GM12873 (cell line): ENCODE data around the gene ROCK1.

ENCODE experiments used
- TF ChIP-seq, protein P1 (sequence below): IDR thresholded peaks from 2 replicates; pipeline ENCODE4 v1.5.1; 2012; ENCODE audit warnings: low read depth, mild to moderate bottlenecking, moderate library complexity, low read length, control low read depth; ENCODE audit not compliant: insufficient read depth; ENCODE audit errors: missing control alignments

Gene ROCK1

DNA sequence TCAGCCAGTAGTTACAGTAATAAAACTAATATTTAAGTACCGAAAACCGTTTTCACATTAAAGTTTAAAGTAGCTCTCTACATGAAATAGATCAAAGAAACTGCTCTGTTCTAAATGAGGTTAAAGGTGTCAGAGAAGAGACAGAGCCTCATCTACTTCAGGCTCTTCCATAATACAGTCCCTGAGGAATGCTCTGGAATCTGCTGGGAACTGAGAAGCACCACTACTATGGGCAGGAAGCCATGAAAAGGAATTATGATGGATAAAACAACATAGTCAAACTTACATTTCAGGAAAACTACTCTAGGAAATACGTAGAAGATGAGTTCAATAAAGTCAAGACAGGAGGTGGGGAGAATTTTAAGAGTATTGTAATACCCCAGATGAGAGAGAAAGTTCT is 60.0 kb downstream of the ROCK1 start:
- TF ChIP-seq, protein P1, sequence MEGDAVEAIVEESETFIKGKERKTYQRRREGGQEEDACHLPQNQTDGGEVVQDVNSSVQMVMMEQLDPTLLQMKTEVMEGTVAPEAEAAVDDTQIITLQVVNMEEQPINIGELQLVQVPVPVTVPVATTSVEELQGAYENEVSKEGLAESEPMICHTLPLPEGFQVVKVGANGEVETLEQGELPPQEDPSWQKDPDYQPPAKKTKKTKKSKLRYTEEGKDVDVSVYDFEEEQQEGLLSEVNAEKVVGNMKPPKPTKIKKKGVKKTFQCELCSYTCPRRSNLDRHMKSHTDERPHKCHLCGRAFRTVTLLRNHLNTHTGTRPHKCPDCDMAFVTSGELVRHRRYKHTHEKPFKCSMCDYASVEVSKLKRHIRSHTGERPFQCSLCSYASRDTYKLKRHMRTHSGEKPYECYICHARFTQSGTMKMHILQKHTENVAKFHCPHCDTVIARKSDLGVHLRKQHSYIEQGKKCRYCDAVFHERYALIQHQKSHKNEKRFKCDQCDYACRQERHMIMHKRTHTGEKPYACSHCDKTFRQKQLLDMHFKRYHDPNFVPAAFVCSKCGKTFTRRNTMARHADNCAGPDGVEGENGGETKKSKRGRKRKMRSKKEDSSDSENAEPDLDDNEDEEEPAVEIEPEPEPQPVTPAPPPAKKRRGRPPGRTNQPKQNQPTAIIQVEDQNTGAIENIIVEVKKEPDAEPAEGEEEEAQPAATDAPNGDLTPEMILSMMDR = no peak

DNA sequence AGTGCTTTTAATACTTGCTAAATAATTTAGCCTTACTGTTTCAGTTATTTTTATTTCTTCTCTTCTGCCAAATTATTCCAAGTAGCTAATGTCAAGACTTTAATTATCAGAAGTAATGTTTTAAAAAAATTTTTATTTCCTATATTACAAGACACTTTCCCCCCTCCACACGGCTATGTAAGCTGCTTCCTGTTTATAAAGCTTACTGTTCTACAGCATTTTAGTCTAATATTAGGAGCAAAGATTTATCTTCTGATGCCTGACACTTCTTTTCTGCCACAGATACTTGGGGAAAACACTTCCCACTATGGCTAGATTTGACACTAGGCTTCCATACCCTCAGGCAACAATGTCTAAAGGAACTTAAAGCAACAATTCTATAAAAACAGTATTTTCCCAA is 62.3 kb downstream of the ROCK1 start:
- TF ChIP-seq, protein P1 = no peak

DNA sequence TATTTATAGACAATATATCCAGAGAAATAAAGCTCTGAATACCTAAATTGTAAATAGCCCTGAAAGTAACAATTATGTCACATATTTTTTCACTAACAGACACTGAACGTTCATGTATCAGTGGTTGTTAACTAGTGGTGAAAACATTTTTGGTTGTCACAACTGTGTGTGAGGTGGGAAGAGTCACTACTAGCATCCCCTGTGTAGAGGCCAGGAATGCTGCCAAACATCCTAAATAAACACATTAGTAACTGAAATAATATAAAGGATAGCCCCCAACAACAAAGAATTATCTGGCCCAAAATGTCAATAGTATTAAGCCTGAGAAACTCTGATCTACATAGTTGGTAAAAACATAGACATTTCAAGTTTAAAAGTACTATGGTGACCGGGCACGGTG is 64.5 kb downstream of the ROCK1 start:
- TF ChIP-seq, protein P1 = no peak

DNA sequence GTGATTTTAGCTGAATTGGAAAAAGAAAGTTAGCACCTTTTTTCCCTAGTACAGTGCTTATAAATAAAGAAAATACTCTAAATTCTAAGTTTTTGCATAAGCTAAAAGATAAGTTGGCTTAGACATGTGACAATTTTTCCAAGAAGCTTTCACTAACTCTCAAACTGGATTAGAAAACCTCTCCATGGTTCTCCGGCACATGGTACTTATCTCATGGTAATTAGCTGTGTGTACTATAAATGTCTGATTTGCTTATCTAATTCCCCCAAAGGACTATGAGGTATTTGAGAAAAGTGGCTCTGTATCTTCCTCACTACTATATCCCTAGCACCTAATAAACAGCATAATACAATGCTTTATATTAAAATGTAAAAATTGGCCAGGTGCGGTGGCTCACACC is 71.1 kb downstream of the ROCK1 start:
- TF ChIP-seq, protein P1 = no peak

DNA sequence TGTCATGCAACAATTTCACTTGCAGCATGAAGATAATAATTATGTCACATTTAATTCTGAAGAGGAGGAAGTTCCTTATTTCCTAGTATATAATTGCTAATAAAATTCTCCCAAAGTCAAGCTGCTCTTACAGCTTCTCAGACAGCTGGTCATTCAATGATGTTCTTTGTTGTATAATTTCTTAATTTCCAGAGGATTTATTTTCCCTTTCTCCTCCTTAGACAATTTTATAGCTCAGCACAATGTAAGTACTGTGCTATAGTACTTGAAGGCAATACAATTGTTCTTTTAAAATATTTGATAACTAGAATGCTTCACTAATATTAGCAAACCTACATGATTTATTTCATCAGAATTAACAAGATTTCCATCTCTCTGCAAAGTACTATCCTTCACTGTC is 73.4 kb downstream of the ROCK1 start:
- TF ChIP-seq, protein P1 = no peak

DNA sequence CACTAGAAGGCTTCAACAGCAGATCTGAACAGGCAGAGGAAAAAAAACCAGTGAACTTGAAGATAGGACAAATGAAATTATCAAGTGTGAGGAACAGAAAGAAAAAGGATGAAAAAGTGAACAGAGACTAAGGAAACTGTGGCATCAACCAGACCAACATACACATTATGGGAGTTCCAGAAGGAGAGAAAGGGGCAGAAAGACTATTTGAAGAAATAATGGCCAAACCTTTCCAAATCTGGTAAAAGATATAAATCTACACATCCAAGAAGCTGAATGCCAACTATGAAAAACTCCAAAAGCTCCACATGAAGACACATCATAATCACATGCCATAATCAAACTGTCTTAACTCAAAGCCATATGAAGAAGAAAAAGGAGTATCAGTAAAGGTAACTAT is 79.8 kb downstream of the ROCK1 start:
- TF ChIP-seq, protein P1 = no peak

DNA sequence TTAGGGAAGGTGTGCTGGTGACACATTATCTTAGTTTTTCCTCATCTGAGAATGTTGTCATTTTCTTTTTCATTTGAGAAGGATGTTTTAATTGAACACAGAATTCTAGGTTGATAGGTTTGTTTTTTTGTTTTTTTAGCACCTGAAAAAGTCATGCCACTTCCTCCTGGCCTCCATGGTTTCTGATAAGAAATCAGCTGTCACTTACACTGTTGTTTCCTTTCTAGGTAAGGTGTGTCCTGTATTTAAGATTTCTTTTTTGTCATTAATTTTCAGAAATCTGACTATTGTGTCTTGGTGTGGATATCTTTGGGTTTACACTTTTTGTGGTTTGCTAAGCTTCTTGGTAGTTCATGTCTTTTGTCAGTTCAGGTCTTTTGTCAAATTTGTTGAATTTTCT is 99.3 kb downstream of the ROCK1 start:
- TF ChIP-seq, protein P1 = no peak
